Thyroid gland (tissue), 4 donors: ENCODE measurements around the gene FTCD. TPM values are rescaled to one million over a fixed set of nuclear protein-coding genes. Genes with fewer than 3 reads are reported as not detected.
A peak's percentile ranks its signal among the peaks of the same experiment; 100 is the strongest.

Source experiments
- DNase-seq, 2 donors: peaks; one replicate each; pipeline ENCODE4 v3.0.0-alpha.2; 2019
- H3K27ac ChIP-seq, 3 donors: fragments of 200-600 bp; sonication (generic); 1 replicate in 2 of 3; 2 replicates in 1 of 3; pipeline ENCODE4 v1.5.1; 2016 to 2019; ENCODE audit warnings: mild to moderate bottlenecking in 1 of 3, moderate library complexity in 1 of 3
- H3K27me3 ChIP-seq: fragments of 200-600 bp; sonication (generic); one replicate; pipeline ENCODE4 v1.5.1; 2019
- H3K36me3 ChIP-seq, 2 donors: fragments of 200-600 bp; sonication (generic); one replicate each; pipeline ENCODE4 v1.5.1; 2016 to 2019
- H3K4me1 ChIP-seq, 2 donors: fragments of 200-600 bp; sonication (generic); one replicate each; pipeline ENCODE4 v1.5.1; 2017 to 2019
- H3K4me3 ChIP-seq, 3 donors: fragments of 200-600 bp; sonication (generic); replicated peaks in 1 of 3; 1 replicate in 2 of 3; 2 replicates in 1 of 3; pipeline ENCODE4 v1.5.1; 2016; ENCODE audit warnings: mild to moderate bottlenecking in 1 of 3
- H3K9me3 ChIP-seq: fragments of 200-600 bp; sonication (generic); one replicate; pipeline ENCODE4 v1.5.1; 2017
- CTCF ChIP-seq, 6 experiments: fragments of 200-600 bp in 3 of 6; fragments of 450-650 bp in 3 of 6; sonication (generic) in 3 of 6; IDR thresholded peaks; one replicate each; pipeline ENCODE4 v1.5.1; 2016 to 2019; ENCODE audit warnings: antibody characterized with exemption in 6 of 6, mild to moderate bottlenecking in 2 of 6, inconsistent platforms in 1 of 6, moderate library complexity in 1 of 6
- POLR2A ChIP-seq, 2 donors: fragments of 450-650 bp; IDR thresholded peaks; one replicate each; pipeline ENCODE4 v1.6.1; 2017; ENCODE audit warnings: antibody characterized with exemption in 2 of 2, mild to moderate bottlenecking in 2 of 2, moderate library complexity in 1 of 2
- WGBS, 2 donors: methylation state at CpG; one replicate each; pipeline ENCODE4 v1.1.5; 2017; 5-methylcytosine and 5-hydroxymethylcytosine counted together
- intact Hi-C: fragments of 100-400 bp; cut with DNase I; formaldehyde crosslinking; loops from one replicate; pipeline ENCODE4 v1.15.1; 2023
- total RNA-seq, 4 donors: library from RNA; depleted of rRNA; stranded (reverse); fragments of >200 nt; gene quantifications; one replicate each; pipeline ENCODE4 v1.2.3, GENCODE V29; 2016

FTCD gene
- total RNA-seq, 4 donors from 2014 or later: 0.78 to 1.2 (median 0.94) TPM; not detected in 1

DNA sequence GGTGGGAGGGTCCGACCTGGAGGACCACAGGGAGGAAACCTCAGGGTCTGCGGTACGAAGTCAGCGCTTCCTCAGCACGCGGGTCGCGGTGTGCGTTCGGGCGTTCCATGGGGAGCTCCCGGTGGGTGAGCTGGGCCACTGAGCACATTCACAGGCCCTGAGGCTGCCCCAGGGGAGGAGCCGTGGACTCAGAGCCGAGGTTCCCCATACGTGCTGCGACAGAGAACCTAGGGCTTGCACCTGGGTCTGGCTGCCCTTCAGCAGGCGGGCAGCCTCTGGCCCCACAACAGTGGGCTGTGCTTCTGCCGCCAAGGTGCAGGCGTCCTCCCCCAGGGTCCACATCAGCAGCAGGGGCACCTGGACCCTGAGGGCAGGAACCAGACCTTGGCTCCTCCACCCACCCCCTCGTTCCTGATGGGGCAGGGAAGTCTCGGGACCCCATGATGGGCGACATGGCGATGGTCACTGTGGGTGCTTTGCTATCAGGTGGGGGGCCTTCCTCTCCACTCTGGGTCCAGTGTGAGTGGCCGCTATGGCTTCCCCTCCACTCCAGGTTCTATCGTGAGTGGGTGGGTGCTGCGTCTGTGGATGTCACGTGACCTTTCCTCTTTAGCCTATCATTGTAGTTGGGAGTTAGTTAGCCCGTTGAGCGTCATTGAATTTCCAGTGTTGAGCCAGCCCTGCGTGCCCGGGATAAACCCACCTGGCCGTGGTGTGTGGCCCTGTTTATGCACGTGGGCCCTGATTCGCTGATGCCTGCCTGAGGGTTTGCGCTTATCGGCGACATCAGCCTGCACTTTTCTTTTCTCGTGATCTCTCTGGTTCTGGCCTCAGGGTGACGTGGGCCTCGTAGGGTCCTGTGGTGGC is 27.9 kb downstream of the FTCD start:
- H3K4me3 ChIP-seq: no peak overlapping the region
- WGBS, 2 donors: 94 to 96% methylated on average over 22 to 27 of the region's 40 CpGs
- H3K27ac ChIP-seq: no peak overlapping the region
- intact Hi-C loops: no loop called here
- no peaks in the 10 kb centered on the region for H3K9me3 ChIP-seq
- no peak for DNase-seq
- TF ChIP-seq POLR2A (IDR thresholded peaks at IDR 0.05) (no peak), CTCF (IDR thresholded peaks at IDR 0.05) (no peak)
- H3K36me3 ChIP-seq: peaks cover 0 to 3% of the 10 kb centered on the region in 2 donors
- H3K4me1 ChIP-seq: no peaks in the 10 kb centered on the region
- H3K27me3 ChIP-seq: no peaks in the 10 kb centered on the region

- no peaks in the 10 kb centered on the region for H3K4me1 ChIP-seq
- TF ChIP-seq POLR2A (IDR thresholded peaks at IDR 0.05): no peak
- TF ChIP-seq CTCF (IDR thresholded peaks at IDR 0.05): no peak
- peaks cover 0 to 10% of the 10 kb centered on the region in 2 donors for H3K36me3 ChIP-seq
- 92 to 93% methylated on average over 7 to 8 of the region's 32 CpGs for WGBS, 2 donors
- H3K9me3 ChIP-seq: no peaks in the 10 kb centered on the region
- H3K4me3 ChIP-seq: no peak overlapping the region
- no peak for DNase-seq
- H3K27me3 ChIP-seq: no peaks in the 10 kb centered on the region
- intact Hi-C loops: no loop called here
- no peak overlapping the region for H3K27ac ChIP-seq
These were observed 28.8 kb downstream of the FTCD start for GRCh38 chr21:46126309-46127238.

DNA sequence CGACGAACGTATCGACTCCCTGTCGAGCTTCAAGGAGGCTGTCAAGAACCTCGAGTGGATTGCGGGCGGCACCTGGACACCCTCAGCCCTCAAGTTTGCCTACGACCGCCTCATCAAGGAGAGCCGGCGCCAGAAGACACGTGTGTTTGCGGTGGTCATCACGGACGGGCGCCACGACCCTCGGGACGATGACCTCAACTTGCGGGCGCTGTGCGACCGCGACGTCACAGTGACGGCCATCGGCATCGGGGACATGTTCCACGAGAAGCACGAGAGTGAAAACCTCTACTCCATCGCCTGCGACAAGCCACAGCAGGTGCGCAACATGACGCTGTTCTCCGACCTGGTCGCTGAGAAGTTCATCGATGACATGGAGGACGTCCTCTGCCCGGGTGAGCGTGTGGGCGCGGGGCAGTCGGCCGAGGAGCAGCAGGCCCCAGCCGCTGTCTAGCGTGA is 29.5 kb downstream of the FTCD start:
- no peak for DNase-seq
- Histone ChIP-seq H3K4me1 (no peaks in the 10 kb centered on the region), H3K9me3 (no peaks in the 10 kb centered on the region), H3K4me3 (no peak overlapping the region), H3K27ac (no peak overlapping the region), H3K27me3 (no peaks in the 10 kb centered on the region), H3K36me3 (peaks cover 0 to 17% of the 10 kb centered on the region in 2 donors)
- intact Hi-C loops: no loop called here
- WGBS, 2 donors: 87 to 95% methylated on average over 41 to 45 of the region's 47 CpGs
- TF ChIP-seq CTCF (IDR thresholded peaks at IDR 0.05) (no peak), POLR2A (IDR thresholded peaks at IDR 0.05) (no peak)

- Histone ChIP-seq H3K9me3 (no peaks in the 10 kb centered on the region), H3K36me3 (peaks cover 2 to 18% of the 10 kb centered on the region in 2 donors), H3K27me3 (no peaks in the 10 kb centered on the region), H3K27ac (no peak overlapping the region), H3K4me1 (no peaks in the 10 kb centered on the region), H3K4me3 (no peak overlapping the region)
- DNase-seq: peak in 1 of 2 donors; percentile 1
- 91 to 92% methylated on average over 10 to 18 of the region's 49 CpGs for WGBS, 2 donors
- intact Hi-C loops: no loop called here
- no peak for TF ChIP-seq POLR2A (IDR thresholded peaks at IDR 0.05)
- no peak for TF ChIP-seq CTCF (IDR thresholded peaks at IDR 0.05)
These were observed 30.2 kb downstream of the FTCD start for GRCh38 chr21:46124926-46125845.
